22Rv1 (cell line): Measurements from ENCODE around the gene RNF112.
"Not testable (repeated sequence)": the region's sequence is repeated elsewhere in the genome, so short reads cannot be mapped to it uniquely, and the experiment has no call there.

ENCODE experiments used
- H3K27ac ChIP-seq: fragments of 450-650 bp; 2 replicates; pipeline ENCODE4 v1.5.1; 2017
- CTCF ChIP-seq: fragments of 450-650 bp; IDR thresholded peaks from 2 replicates; pipeline ENCODE4 v1.5.1; 2017; ENCODE audit warnings: mild to moderate bottlenecking
- ZFX ChIP-seq: fragments of 450-650 bp; IDR thresholded peaks from 2 replicates; pipeline ENCODE4 v1.6.1; 2017; ENCODE audit warnings: antibody characterized with exemption, borderline replicate concordance

The RNF112 gene

GRCh38 chr17:19457046-19457445 is 46.0 kb downstream of the RNF112 start:
- no peak overlapping the region for H3K27ac ChIP-seq
- TF ChIP-seq CTCF (no peak), ZFX (no peak)

DNA sequence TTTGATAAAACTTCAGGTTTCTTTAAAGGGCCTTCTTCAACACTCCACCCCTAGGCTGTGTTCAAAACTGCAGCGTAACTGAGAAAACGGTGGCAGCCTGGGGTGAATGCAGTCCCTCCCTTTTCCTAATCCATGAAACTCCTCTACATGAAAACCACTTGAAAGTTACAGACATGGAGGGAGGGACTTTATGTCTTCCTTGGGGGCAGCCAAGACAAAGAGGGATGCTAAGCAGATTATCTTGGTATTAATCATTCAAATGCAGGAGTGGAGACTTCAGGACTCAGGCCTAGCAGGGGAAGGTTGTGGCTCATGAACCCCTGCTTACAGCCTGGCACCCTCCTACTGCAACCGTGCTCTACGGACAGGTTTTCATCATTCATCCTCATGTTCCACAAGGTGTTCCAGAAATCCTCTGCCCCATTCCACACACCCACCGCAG is 46.8 kb downstream of the RNF112 start:
- no peak overlapping the region for H3K27ac ChIP-seq
- TF ChIP-seq ZFX (no peak), CTCF (no peak)

- H3K27ac ChIP-seq: not testable (repeated sequence)
Observed at GRCh38 chr17:19458481-19458880, 47.4 kb downstream of the RNF112 start.

GRCh38 chr17:19459018-19459655 is 48.1 kb downstream of the RNF112 start:
- H3K27ac ChIP-seq: not testable (repeated sequence)

DNA sequence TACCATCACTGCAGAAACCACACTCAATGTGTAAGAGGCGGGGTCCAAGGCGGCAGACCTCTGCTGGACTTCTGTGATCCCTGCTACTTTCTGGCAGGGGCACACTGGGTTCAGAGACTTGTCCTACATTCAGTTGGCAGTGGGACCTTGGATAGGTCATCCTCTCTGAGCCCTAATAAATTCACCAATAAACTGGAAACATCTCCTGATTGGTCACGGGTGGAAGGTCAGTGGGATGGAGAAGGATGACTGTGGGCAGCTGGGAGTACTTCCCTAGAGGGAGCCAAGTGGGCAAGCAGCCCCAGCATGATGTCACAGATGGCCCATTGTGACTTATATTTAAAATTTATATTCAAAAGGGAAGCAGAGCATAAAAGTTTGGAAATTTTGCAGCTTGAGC is 49.7 kb downstream of the RNF112 start:
- no peak for TF ChIP-seq CTCF
- TF ChIP-seq ZFX: no peak
- H3K27ac ChIP-seq: no peak overlapping the region

DNA sequence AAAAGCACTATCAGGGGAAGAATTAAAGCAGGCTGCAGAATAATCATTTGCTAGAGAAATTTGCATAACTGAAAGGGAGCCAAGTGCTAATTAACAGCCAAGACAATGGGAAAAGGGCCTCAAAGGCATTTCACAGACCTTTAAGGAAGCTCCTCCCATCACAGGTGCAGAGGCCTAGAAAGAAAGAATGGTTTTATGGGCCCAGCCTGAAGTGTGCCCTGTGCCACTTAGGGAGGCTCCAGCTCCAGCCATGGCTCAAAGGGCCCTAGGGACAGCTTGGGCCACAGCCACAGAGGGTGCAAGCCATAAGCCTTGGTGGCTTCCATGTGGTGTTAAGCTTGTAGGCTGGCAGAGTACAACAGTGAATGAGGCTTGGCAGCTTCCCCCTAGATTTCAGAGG is 50.1 kb downstream of the RNF112 start:
- H3K27ac ChIP-seq: no peak overlapping the region
- no peak for TF ChIP-seq ZFX
- no peak for TF ChIP-seq CTCF

GRCh38 chr17:19461681-19462080 is 50.6 kb downstream of the RNF112 start:
- H3K27ac ChIP-seq: no peak overlapping the region

GRCh38 chr17:19462456-19463035 is 51.5 kb downstream of the RNF112 start:
- H3K27ac ChIP-seq: not testable (repeated sequence)

More at GRCh38 chr17:19461681-19462080, 50.6 kb downstream of the RNF112 start:
- TF ChIP-seq CTCF (no peak), ZFX (no peak)
